HEK293 (cell line): ENCODE data around the gene HSD11B1.
A peak's percentile ranks its signal among the peaks of the same experiment; 100 is the strongest.

Experiments used
- CTCF ChIA-PET: fragments of 350-600 bp; formaldehyde crosslinking; extraction: SDS; loops from one replicate; lab custom pipeline; 2021; ENCODE audit warnings: antibody characterized with exemption; lab: Yijun Ruan, JAX
- POLR2A ChIA-PET: fragments of 300-600 bp; formaldehyde crosslinking; extraction: SDS; loops from one replicate; lab custom pipeline; 2020; ENCODE audit warnings: antibody characterized with exemption, inconsistent platforms; lab: Yijun Ruan, JAX
- H3K27ac ChIP-seq: fragments of 200-500 bp; sonication (Bioruptor generic); 2 replicates; pipeline ENCODE4 v1.5.1; 2014; ENCODE audit warnings: low read depth, low read length, control low read depth, inconsistent platforms; ENCODE audit errors: extremely low read depth
- H3K36me3 ChIP-seq, 2 experiments: fragments of 200-500 bp in 1 of 2; sonication (Bioruptor generic) in 1 of 2; 1 replicate in 1 of 2; 2 replicates in 1 of 2; pipeline ENCODE4 v1.5.1; 2014 to 2017; ENCODE audit warnings: inconsistent platforms in 2 of 2, low read length in 2 of 2; ENCODE audit not compliant: control insufficient read depth in 2 of 2, insufficient read depth in 1 of 2
- H3K4me1 ChIP-seq: fragments of 200-500 bp; sonication (Bioruptor generic); 2 replicates; pipeline ENCODE4 v1.5.1; 2014; ENCODE audit warnings: mild to moderate bottlenecking, low read length, inconsistent platforms; ENCODE audit not compliant: control insufficient read depth, insufficient read depth
- H3K4me3 ChIP-seq: 2 replicates; pipeline ENCODE4 v1.5.1; 2011; ENCODE audit warnings: low read depth, mild to moderate bottlenecking, control low read depth, low read length, moderate library complexity
- H3K9me3 ChIP-seq: fragments of 200-500 bp; sonication (Bioruptor generic); 2 replicates; pipeline ENCODE4 v1.5.1; 2014; ENCODE audit warnings: low read depth, low read length, inconsistent platforms; ENCODE audit not compliant: control insufficient read depth, insufficient read depth
- ATF2 ChIP-seq: fragments of 450-650 bp; formaldehyde crosslinking; IDR thresholded peaks from 2 replicates; pipeline ENCODE4 v1.5.1; 2016; ENCODE audit warnings: missing biosample characterization, missing genetic modification characterization, low read depth
- GLI2 ChIP-seq: fragments of 450-650 bp; formaldehyde crosslinking; IDR thresholded peaks from 2 replicates; pipeline ENCODE4; 2017; ENCODE audit warnings: missing biosample characterization, missing genetic modification characterization, low read depth, borderline replicate concordance
- GLIS1 ChIP-seq: fragments of 450-650 bp; formaldehyde crosslinking; IDR thresholded peaks from 2 replicates; pipeline ENCODE4 v1.5.1; 2016; ENCODE audit warnings: missing biosample characterization, missing genetic modification characterization
- GLIS2 ChIP-seq: fragments of 450-650 bp; formaldehyde crosslinking; IDR thresholded peaks from 2 replicates; pipeline ENCODE4 v1.5.1; 2016; ENCODE audit warnings: missing biosample characterization, missing genetic modification characterization
- REPIN1 ChIP-seq: fragments of 450-650 bp; formaldehyde crosslinking; IDR thresholded peaks from 2 replicates; pipeline ENCODE4 v1.5.1; 2017; ENCODE audit warnings: missing biosample characterization, missing genetic modification characterization, low read depth
- ZBTB49 ChIP-seq: fragments of 450-650 bp; formaldehyde crosslinking; IDR thresholded peaks from 2 replicates; pipeline ENCODE4 v1.5.1; 2016; ENCODE audit warnings: missing biosample characterization, missing genetic modification characterization, low read depth
- ZIC2 ChIP-seq: fragments of 450-650 bp; formaldehyde crosslinking; IDR thresholded peaks from 2 replicates; pipeline ENCODE4 v1.5.1; 2016; ENCODE audit warnings: missing biosample characterization, missing genetic modification characterization
- ZNF10 ChIP-seq: fragments of 450-650 bp; formaldehyde crosslinking; IDR thresholded peaks from 2 replicates; pipeline ENCODE4 v1.5.1; 2017; ENCODE audit warnings: missing biosample characterization, missing genetic modification characterization
- ZNF138 ChIP-seq: fragments of 450-650 bp; formaldehyde crosslinking; IDR thresholded peaks from 2 replicates; pipeline ENCODE4 v1.5.1; 2016; ENCODE audit warnings: missing biosample characterization, missing genetic modification characterization, borderline replicate concordance
- ZNF155 ChIP-seq: fragments of 450-650 bp; formaldehyde crosslinking; IDR thresholded peaks from 2 replicates; pipeline ENCODE4 v1.5.1; 2016; ENCODE audit warnings: missing biosample characterization, missing genetic modification characterization
- ZNF184 ChIP-seq: fragments of 450-650 bp; IDR thresholded peaks from 2 replicates; pipeline ENCODE4 v1.5.1; 2018; ENCODE audit warnings: missing biosample characterization, mild to moderate bottlenecking, missing genetic modification characterization
- ZNF26 ChIP-seq: fragments of 450-650 bp; formaldehyde crosslinking; IDR thresholded peaks from 2 replicates; pipeline ENCODE4 v1.5.1; 2016; ENCODE audit warnings: missing biosample characterization, missing genetic modification characterization
- ZNF266 ChIP-seq: fragments of 450-650 bp; formaldehyde crosslinking; IDR thresholded peaks from 2 replicates; pipeline ENCODE4 v1.5.1; 2016; ENCODE audit warnings: missing biosample characterization, missing genetic modification characterization, low read depth
- ZNF501 ChIP-seq: fragments of 450-650 bp; formaldehyde crosslinking; IDR thresholded peaks from 2 replicates; pipeline ENCODE4 v1.5.1; 2016; ENCODE audit warnings: missing biosample characterization, missing genetic modification characterization
- ZNF660 ChIP-seq: fragments of 450-650 bp; IDR thresholded peaks from 2 replicates; pipeline ENCODE4 v1.5.1; 2018; ENCODE audit warnings: missing biosample characterization, mild to moderate bottlenecking, missing genetic modification characterization
- ZNF670 ChIP-seq: fragments of 450-650 bp; formaldehyde crosslinking; IDR thresholded peaks from 2 replicates; pipeline ENCODE4 v1.5.1; 2016; ENCODE audit warnings: missing biosample characterization, missing genetic modification characterization, low read depth
- ZNF677 ChIP-seq: fragments of 450-650 bp; IDR thresholded peaks from 2 replicates; pipeline ENCODE4 v1.5.0; 2018; ENCODE audit warnings: missing biosample characterization, mild to moderate bottlenecking, missing genetic modification characterization, moderate library complexity
- ZNF692 ChIP-seq: fragments of 450-650 bp; formaldehyde crosslinking; IDR thresholded peaks from 2 replicates; pipeline ENCODE4 v1.5.1; 2016; ENCODE audit warnings: missing biosample characterization, missing genetic modification characterization
- ZSCAN18 ChIP-seq: fragments of 450-650 bp; formaldehyde crosslinking; IDR thresholded peaks from 2 replicates; pipeline ENCODE4 v1.5.1; 2016; ENCODE audit warnings: missing biosample characterization, missing genetic modification characterization

HSD11B1 gene

GRCh38 chr1:209747580-209748262, 43.1 kb downstream of the HSD11B1 start (continued):
- peak; percentile 75 for TF ChIP-seq ZNF692 (tag by site-specific recombination)

GRCh38 chr1:209748620-209749019, 44.0 kb downstream of the HSD11B1 start:
- ChIA-PET CTCF (interaction anchor here (0.6 to 2.7 kb wide), 40 partner anchors 7 to 400 kb away, joined by 3 to 28 read pairs (median 4); partner anchors contain the start of genes C1orf74, IRF6 and TRAF3IP3), POLR2A (interaction anchor here (1.2 to 2.6 kb wide), 2 partner anchors 36 to 99 kb away, joined by 4 to 9 read pairs; partner anchors contain the start of gene C1orf74)
- H3K4me3 ChIP-seq, result no peak overlapping the region
- H3K36me3 ChIP-seq, result no peaks in the 10 kb centered on the region
- peaks cover 6% of the 10 kb centered on the region; the same call in 1 of the 2 replicates for H3K4me1 ChIP-seq
- H3K9me3 ChIP-seq, result no peaks in the 10 kb centered on the region
- no peak overlapping the region for H3K27ac ChIP-seq
- peak; percentile 21; the same call in 1 of the 2 replicates for TF ChIP-seq GLIS1 (tag by site-specific recombination)
- TF ChIP-seq ZNF670, result no peak
- peak; percentile 14; the same call in 1 of the 2 replicates for TF ChIP-seq ZIC2 (tag by site-specific recombination)

- H3K9me3 ChIP-seq, result no peaks in the 10 kb centered on the region
- TF ChIP-seq ATF2 (no peak), ZNF677 (tag by site-specific recombination) (no peak), ZNF10 (tag by site-specific recombination) (no peak), ZNF184 (tag by site-specific recombination) (no peak), GLI2 (no peak), ZNF266 (tag by site-specific recombination) (no peak)
- no peaks in the 10 kb centered on the region for H3K36me3 ChIP-seq
- ChIA-PET POLR2A (interaction anchor here (2.6 kb wide), 1 partner anchor 35 kb away, joined by 9 read pairs; the partner anchor contains the start of gene C1orf74), CTCF (interaction anchor here (0.7 to 2.6 kb wide), 21 partner anchors 8 to 183 kb away, joined by 3 to 15 read pairs (median 5); partner anchors contain the start of gene C1orf74)
- peaks cover 6% of the 10 kb centered on the region; the same call in 1 of the 2 replicates for H3K4me1 ChIP-seq
- H3K27ac ChIP-seq, result no peak overlapping the region
- no peak overlapping the region for H3K4me3 ChIP-seq
Measured at GRCh38 chr1:209749205-209749604, 44.6 kb downstream of the HSD11B1 start.

- Histone ChIP-seq H3K36me3 (no peaks in the 10 kb centered on the region), H3K4me1 (peaks cover 6% of the 10 kb centered on the region; the same call in 1 of the 2 replicates), H3K9me3 (no peaks in the 10 kb centered on the region), H3K27ac (no peak overlapping the region), H3K4me3 (no peak overlapping the region)
- POLR2A ChIA-PET, result interaction anchor here (2.6 kb wide), 1 partner anchor 34 kb away, joined by 9 read pairs; the partner anchor contains the start of gene C1orf74
- CTCF ChIA-PET, result interaction anchor here (0.7 to 2.6 kb wide), 10 partner anchors 10 to 183 kb away, joined by 3 to 15 read pairs (median 7); no protein-coding TSS in a partner anchor
- no peak for TF ChIP-seq GLIS2
- TF ChIP-seq REPIN1, result no peak
- no peak for TF ChIP-seq ZBTB49 (tag by site-specific recombination)
- TF ChIP-seq ZNF26 (tag by site-specific recombination), result no peak
- no peak for TF ChIP-seq ZNF155
- no peak for TF ChIP-seq ZSCAN18 (tag by site-specific recombination)
- no peak for TF ChIP-seq ZNF501 (tag by site-specific recombination)
- no peak for TF ChIP-seq ZNF660 (tag by site-specific recombination)
- no peak for TF ChIP-seq ZNF138 (tag by site-specific recombination)
Measured at GRCh38 chr1:209749670-209750323, 45.2 kb downstream of the HSD11B1 start.
